Effector CD4-positive, alpha-beta T cell (primary cell): Measurements from ENCODE around the gene CALN1.

Source experiments
- DNase-seq: peaks from one replicate; pipeline ENCODE4 v3.0.0-alpha.2; 2020

Gene CALN1

DNA sequence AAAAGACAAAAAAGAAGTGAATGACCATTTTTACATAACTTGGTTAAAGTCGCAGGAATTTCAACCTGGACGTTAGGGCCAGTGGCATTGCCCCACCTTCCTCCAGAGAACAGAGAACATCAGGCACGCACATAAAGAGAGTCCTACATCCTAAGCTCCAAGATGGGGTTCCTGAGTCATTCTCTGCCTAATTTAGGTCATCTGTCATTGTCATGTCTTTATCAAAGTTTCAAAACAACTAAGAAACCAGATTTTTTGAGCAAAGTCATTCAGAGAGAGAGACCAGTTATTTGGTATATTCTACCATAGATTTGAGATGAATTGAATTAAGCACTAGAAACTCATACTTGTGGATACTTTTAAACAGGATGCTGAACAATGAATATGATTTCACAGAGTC is 241.7 kb downstream of the CALN1 start:
- DNase-seq, result no peak

- no peak for DNase-seq
These were observed 248.9 kb downstream of the CALN1 start for GRCh38 chr7:72163271-72163670.

DNA sequence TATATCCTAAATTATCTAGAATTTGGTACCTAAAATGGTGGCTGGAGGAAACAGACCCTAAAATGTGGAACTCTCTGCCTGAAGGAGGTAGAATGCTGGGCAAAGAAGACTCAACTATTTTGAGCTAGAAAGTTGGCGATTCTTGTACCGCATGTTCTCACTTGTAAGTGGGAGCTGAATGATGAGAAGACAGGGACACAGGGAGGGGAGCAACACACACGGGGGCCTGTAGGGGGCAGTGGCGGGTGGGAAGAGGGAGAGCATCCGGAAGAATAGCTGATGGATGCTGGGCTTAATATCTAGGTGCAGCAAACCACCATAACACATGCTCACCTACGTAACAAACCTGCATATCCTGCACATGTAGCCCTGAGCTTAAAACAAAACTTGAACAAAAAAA is 250.6 kb downstream of the CALN1 start:
- no peak for DNase-seq

DNA sequence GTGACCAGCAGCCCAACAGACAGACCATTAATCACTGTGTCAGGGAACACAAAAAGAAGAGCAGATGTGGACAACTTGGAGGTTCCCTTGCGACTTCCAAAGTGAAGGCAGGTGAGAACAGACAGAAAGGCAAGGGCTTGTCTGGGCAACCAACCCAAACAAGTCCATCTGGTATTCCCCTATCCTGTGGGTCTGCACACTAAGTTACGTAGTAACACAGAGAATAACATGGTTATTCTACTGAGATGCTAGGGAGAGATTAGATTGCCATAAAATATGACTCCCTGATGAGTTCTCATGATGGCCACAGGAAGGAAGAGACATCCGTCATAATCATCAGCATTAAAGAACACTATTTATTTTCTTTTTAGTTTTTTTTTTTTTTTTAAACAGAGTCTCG is 252.2 kb downstream of the CALN1 start:
- DNase-seq, result no peak

GRCh38 chr7:72156671-72157070 is 255.5 kb downstream of the CALN1 start:
- no peak for DNase-seq

GRCh38 chr7:72153132-72153512 is 259.0 kb downstream of the CALN1 start:
- DNase-seq, result no peak

GRCh38 chr7:72152161-72153131 is 259.7 kb downstream of the CALN1 start:
- no peak for DNase-seq

DNA sequence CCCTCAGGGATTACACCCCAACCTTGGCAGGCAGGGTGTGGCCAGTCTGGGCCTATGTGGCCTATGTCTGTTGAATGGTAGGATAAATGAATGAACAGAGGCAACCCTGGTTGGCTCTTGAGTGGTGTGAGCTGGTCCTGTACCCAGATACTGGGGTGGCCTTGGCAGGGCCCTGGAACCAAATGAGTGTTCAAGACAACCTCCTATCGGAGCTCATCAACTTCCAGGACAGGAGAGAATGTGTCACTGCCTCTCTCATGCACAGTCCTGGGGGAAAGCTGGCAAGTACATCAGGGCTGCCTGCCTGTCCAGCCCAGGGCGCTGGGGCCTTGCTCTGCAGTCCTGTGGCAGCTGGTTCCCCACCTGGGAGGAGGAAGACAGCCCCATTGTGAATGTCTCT is 271.6 kb downstream of the CALN1 start:
- no peak for DNase-seq

GRCh38 chr7:72127136-72127535 is 285.0 kb downstream of the CALN1 start:
- DNase-seq, result no peak

GRCh38 chr7:72123913-72124312 is 288.2 kb downstream of the CALN1 start:
- no peak for DNase-seq

DNA sequence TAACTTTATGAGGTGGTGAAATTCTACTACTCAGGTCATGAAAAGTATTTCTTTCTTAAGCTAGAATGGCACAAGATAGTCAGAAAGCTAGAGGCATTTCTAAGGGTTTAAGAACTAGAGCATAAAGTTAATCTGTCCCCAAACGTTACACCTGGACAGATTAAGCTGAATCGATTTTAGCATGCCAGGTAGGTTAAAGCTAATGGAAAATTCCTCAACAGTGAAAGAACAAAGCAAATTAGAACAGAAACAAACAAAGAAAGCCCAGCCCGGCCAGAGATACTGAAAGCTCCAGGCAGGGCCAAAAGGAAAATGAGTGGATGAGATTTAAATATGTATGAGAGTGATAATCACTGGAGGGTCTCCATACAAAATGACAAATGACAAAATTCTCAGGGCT is 293.8 kb downstream of the CALN1 start:
- no peak for DNase-seq

- no peak for DNase-seq
These were observed 298.0 kb downstream of the CALN1 start for GRCh38 chr7:72114129-72114528.

- DNase-seq, result no peak
These were observed 299.1 kb downstream of the CALN1 start for GRCh38 chr7:72112992-72113391.

GRCh38 chr7:72112530-72112929 is 299.6 kb downstream of the CALN1 start:
- DNase-seq, result no peak

DNA sequence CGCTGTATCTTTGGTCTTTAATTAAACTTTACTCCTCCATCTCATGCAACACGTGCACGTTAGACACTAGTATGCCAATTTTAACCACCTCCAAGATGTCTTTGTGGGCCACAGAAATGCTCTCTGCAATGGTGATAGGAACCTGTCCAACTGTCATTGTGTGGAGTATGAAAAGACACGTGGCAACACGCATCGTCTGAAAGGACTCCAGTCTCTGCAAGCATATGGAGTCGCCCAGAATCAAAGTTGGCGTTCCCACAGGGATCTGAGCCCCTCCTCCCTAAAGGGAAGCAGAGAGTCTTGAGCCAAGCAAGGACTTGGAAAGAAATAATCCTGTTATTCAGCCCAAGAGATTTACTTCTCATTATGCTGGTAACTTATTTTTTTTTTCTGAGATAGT is 301.1 kb downstream of the CALN1 start:
- DNase-seq, result no peak

DNA sequence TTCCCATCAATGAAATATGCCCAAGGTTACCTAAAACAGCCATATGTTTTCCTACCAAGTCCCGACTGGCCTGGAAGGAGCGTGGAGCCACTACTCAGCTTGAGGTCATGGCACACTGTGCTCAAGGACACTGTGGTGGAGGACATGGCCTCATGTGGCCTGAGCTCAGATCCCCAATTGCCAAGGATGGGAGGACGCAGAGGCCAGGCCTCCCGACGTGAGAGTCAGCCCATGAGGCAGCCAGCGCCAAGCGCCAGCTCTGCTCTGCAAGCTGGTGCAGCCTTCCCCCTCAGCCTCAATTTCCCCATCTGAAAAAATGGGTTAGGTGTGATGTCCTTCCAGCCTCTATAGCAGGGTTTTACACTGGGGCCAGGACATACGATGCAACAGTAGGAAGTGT is 302.6 kb downstream of the CALN1 start:
- no peak for DNase-seq

DNA sequence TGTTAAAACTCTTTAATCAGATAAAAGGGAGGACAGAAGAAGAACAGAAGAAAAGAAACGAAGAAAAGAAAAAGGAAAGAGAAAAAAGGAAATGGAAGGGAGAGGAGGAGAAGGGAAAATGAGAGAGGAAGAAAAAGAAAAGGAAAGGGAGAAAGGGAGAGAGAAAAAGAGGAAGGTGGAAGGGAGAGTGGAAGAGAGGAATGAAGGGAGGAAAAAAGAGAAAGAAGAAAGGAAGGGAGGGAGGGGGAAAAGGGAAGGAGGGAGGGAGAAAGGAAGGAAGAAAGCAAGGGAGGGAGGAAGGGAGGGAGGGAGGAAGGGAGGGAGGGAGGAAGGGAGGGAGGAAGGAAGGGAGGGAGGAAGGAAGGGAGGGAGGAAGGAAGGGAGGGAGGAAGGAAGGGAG is 305.7 kb downstream of the CALN1 start:
- no peak for DNase-seq

- DNase-seq, result no peak
These were observed 310.7 kb downstream of the CALN1 start for GRCh38 chr7:72101444-72101843.

GRCh38 chr7:72099784-72100183 is 312.4 kb downstream of the CALN1 start:
- DNase-seq, result no peak

DNA sequence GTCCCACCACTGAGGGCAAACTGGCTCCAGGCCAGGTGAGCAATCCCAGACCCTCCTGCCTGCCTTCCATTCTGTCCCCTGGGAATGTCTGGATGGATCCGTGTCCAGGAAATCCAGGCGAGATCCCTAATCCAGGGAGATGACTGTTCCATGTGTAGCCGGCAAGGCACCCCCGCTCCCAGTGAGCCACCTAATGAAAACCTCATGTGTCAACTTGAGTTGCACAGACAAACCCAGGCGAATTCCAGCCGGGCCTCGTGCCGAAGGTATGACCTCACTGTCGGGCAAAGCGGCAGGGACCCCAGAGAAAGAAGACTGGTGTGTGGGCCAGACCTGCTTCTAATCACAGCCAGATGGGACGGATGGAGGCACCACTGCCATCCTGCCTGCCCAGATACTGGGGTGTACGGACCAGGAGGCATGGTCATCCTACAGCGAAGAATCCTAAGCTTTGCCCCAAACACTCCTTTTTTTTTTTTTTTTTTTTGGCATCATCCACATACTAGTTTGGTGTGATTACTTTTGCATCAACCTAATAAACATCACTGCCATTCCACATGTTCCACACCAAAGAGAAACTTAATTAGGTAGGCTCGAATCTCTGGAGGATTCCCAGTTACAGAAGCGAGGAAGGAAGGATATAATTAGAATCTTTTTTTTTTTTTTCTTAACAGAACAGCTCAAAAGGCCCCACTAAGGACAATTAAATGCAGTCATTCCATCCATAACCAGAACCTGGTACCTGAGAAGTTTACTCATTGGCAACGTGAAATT is 313.1 kb downstream of the CALN1 start:
- DNase-seq, result no peak

DNA sequence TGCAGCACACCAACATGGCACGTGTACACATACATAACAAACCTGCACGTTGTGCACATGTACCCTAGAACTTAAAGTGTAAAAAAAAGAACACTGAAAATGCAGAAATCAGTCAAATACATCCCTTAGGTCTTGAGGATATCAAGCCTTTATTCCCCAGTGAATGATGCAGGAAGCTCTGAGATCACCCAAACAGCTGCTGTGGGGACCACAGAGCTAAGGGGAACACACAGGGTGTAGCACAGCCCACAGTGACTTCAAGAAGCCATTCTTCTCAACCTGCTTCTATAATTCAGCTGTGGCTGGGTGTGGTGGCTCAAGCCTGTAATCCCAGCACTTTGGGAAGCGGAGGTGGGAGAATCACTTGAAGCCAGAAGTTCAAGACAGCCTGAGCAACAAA is 314.9 kb downstream of the CALN1 start:
- DNase-seq, result no peak

- no peak for DNase-seq
These were observed 319.4 kb downstream of the CALN1 start for GRCh38 chr7:72092769-72093168.

DNA sequence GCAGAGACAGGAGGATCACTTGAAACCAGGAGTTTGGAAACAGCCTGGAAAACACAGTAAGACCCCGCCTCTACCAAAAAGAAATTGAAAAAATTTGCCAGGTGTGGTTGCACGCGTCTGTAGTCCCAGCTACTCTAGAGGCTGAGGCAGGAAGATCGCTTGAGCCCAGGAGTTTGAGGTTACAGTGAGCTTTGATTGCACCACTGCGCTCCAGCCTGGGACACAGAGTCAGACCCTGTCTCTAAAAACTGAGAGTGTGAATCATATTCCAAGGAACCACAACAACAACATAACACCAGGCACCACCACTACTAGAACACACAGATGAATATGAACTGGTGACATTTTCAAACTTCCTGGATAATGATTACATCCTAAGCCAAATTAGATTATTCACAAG is 324.2 kb downstream of the CALN1 start:
- DNase-seq, result no peak

DNA sequence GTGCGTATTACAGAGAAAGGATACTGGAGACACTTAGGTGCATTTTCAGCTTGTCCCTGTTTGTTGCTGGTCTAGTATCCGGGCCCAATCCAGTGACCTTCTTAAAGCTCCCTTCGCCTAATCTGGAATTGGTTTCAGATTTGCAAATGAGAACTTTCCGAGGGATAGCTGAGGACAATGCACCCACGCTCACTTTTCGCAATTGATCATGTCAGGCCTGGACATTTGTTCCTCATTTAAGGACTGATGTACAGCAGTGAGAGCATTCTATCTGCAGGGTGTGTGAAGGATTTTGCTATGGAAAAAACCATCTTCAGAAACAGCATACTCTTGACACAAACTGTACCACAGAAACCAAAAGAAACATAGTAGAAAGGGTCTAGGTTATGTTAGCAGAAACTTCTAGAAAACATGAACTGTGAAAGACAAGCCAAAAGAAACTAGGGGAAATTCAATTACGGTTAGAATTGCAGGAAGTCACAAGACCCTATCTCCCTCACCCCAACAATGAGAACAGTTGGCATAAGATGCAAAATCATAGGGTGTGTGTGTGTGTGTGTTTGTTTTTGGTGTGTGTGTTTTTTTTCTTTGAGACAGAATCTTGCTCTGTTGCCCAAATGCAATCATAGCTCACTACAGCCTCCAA is 331.1 kb downstream of the CALN1 start:
- DNase-seq, result no peak
